ENCODE measurements around the gene PKIG. TPM values are rescaled to one million over a fixed set of nuclear protein-coding genes. Genes with fewer than 3 reads are reported as not detected.

Gene PKIG
- total and polyA plus RNA-seq, 2 donors (not counting 3 experiments of a cell fraction or from before 2014, with no cell fraction given) = 135 to 167 TPM

GRCh38 chr20:44615876-44616603 lies 33.7 kb downstream of the PKIG start:
- no peak for DNase-seq (ENCODE audit: low read depth, low spot score)
- no peaks in the 10 kb centered on the region for H4K20me1 ChIP-seq (replicated peaks; ENCODE audit: control insufficient read depth, extremely low read depth, insufficient read depth, low read length)
- intact Hi-C loops (cut with micrococcal nuclease) = no loop called here
- peaks cover 22% of the 10 kb centered on the region for H3K79me2 ChIP-seq (ENCODE audit: control insufficient read depth, insufficient read depth, low read length)
- no peak overlapping the region for H3K4me2 ChIP-seq (ENCODE audit: insufficient read depth, low read length)
- H3K9me1 ChIP-seq (replicated peaks; ENCODE audit: control insufficient read depth, extremely low read depth, insufficient read depth, low read length) = no peaks in the 10 kb centered on the region
- dilution Hi-C loops (cut with MboI; ENCODE audit: extremely low pct_ligation_motif_present, low sequenced_read_pairs) = no loop called here
- H2AFZ ChIP-seq (ENCODE audit: low read depth, low read length) = no peak overlapping the region
- H3K9me3 ChIP-seq (replicated peaks; ENCODE audit: control insufficient read depth, insufficient read depth, low read length) = no peaks in the 10 kb centered on the region
- BruUV-seq (replicated peaks) = no TSS peak
- no peak for TF ChIP-seq FOS (IDR thresholded peaks at IDR 0.05; ENCODE audit: borderline replicate concordance, insufficient read depth, low read length)
- TF ChIP-seq MYC (IDR thresholded peaks at IDR 0.05; ENCODE audit: low read depth, low read length) = no peak
- peaks cover 10 to 43% of the 10 kb centered on the region in 2 experiments for H3K36me3 ChIP-seq (ENCODE audit: control insufficient read depth in 2 of 2, extremely low read depth in 1 of 2, insufficient read depth in 2 of 2, low read length in 2 of 2)
- no peak overlapping the region for H3K27ac ChIP-seq (ENCODE audit: insufficient read depth, low read depth, low read length)
- POLR2A ChIA-PET = no interaction called here
- no peaks in the 10 kb centered on the region for H3K27me3 ChIP-seq (ENCODE audit: control insufficient read depth in 2 of 2, insufficient read depth in 2 of 2, low read length in 2 of 2)
- H3K4me1 ChIP-seq (ENCODE audit: control insufficient read depth, extremely low read depth, insufficient read depth, low read length) = no peaks in the 10 kb centered on the region
- H3K4me3 ChIP-seq (replicated peaks in 1 of 3; ENCODE audit: insufficient read depth in 1 of 3, low read depth in 1 of 3, low read length in 3 of 3) = no peak overlapping the region
- CTCF ChIA-PET = interaction anchor here (1.0 to 2.4 kb wide), 3 partner anchors 15 to 67 kb away, joined by 3 to 12 read pairs (median 4); no protein-coding TSS in a partner anchor
- no peak for FAIRE-seq
- H3K9ac ChIP-seq (replicated peaks; ENCODE audit: extremely low read depth, insufficient read depth, low read length) = no peak overlapping the region

GRCh38 chr20:44616604-44616964 lies 34.2 kb downstream of the PKIG start:
- H3K4me2 ChIP-seq (ENCODE audit: insufficient read depth, low read length) = no peak overlapping the region
- dilution Hi-C loops (cut with MboI; ENCODE audit: extremely low pct_ligation_motif_present, low sequenced_read_pairs) (no loop called here), intact Hi-C loops (cut with micrococcal nuclease) (no loop called here)
- H3K9ac ChIP-seq (replicated peaks; ENCODE audit: extremely low read depth, insufficient read depth, low read length) = no peak overlapping the region
- peaks cover 10 to 43% of the 10 kb centered on the region in 2 experiments for H3K36me3 ChIP-seq (ENCODE audit: control insufficient read depth in 2 of 2, extremely low read depth in 1 of 2, insufficient read depth in 2 of 2, low read length in 2 of 2)
- no peak overlapping the region for H3K27ac ChIP-seq (ENCODE audit: insufficient read depth, low read depth, low read length)
- H2AFZ ChIP-seq (ENCODE audit: low read depth, low read length) = no peak overlapping the region
- no peaks in the 10 kb centered on the region for H3K4me1 ChIP-seq (ENCODE audit: control insufficient read depth, extremely low read depth, insufficient read depth, low read length)
- H3K9me3 ChIP-seq (replicated peaks; ENCODE audit: control insufficient read depth, insufficient read depth, low read length) = no peaks in the 10 kb centered on the region
- no peaks in the 10 kb centered on the region for H4K20me1 ChIP-seq (replicated peaks; ENCODE audit: control insufficient read depth, extremely low read depth, insufficient read depth, low read length)
- peaks cover 18% of the 10 kb centered on the region for H3K79me2 ChIP-seq (ENCODE audit: control insufficient read depth, insufficient read depth, low read length)
- no peaks in the 10 kb centered on the region for H3K27me3 ChIP-seq (ENCODE audit: control insufficient read depth in 2 of 2, insufficient read depth in 2 of 2, low read length in 2 of 2)
- TF ChIP-seq POLR2AphosphoS5 (IDR thresholded peaks at IDR 0.05; ENCODE audit: insufficient read depth, low read depth, low read length) = no peak
- TF ChIP-seq POLR2A (IDR thresholded peaks at IDR 0.05; ENCODE audit: low read depth, low read length) = no peak
- no peak for TF ChIP-seq GATA2 (IDR thresholded peaks at IDR 0.05; ENCODE audit: insufficient read depth, insufficient read length, low read depth, low read length)
- TF ChIP-seq MAX (IDR thresholded peaks at IDR 0.05; ENCODE audit: insufficient read depth, insufficient read length) = no peak
- TF ChIP-seq JUN (IDR thresholded peaks at IDR 0.05; ENCODE audit: borderline replicate concordance, insufficient read depth, insufficient read length, low read depth) = no peak
- no peak for TF ChIP-seq FOS (IDR thresholded peaks at IDR 0.05; ENCODE audit: borderline replicate concordance, insufficient read depth, low read length)
- no peak for TF ChIP-seq CTCF (IDR thresholded peaks at IDR 0.05; ENCODE audit: extremely low read depth in 1 of 2, insufficient read depth in 1 of 2, low read depth in 1 of 2, low read length in 2 of 2)
- no peak for TF ChIP-seq MYC (IDR thresholded peaks at IDR 0.05; ENCODE audit: low read depth, low read length)
- TF ChIP-seq EZH2 (IDR thresholded peaks at IDR 0.05; ENCODE audit: borderline replicate concordance, low read depth, low read length, severe bottlenecking) = no peak
- POLR2A ChIA-PET = no interaction called here
- no TSS peak for BruUV-seq (replicated peaks)
- no peak overlapping the region for H3K4me3 ChIP-seq (replicated peaks in 1 of 3; ENCODE audit: insufficient read depth in 1 of 3, low read depth in 1 of 3, low read length in 3 of 3)
- CTCF ChIA-PET = interaction anchor here (1.0 to 2.4 kb wide), 4 partner anchors 14 to 116 kb away, joined by 3 to 12 read pairs (median 4); no protein-coding TSS in a partner anchor
- DNase-seq (ENCODE audit: low read depth, low spot score) (no peak), FAIRE-seq (peak; percentile 38)
- no peaks in the 10 kb centered on the region for H3K9me1 ChIP-seq (replicated peaks; ENCODE audit: control insufficient read depth, extremely low read depth, insufficient read depth, low read length)
